SU-DHL-6 (cell line): ENCODE results near the gene COL16A1.

Experiments
- CTCF ChIP-seq: fragments of 200-600 bp; sonication (generic); IDR thresholded peaks from one replicate; pipeline ENCODE4 v1.5.1; 2017; ENCODE audit warnings: antibody characterized with exemption, mild to moderate bottlenecking, low read length, moderate library complexity; ENCODE audit not compliant: insufficient read depth, poor library complexity, severe bottlenecking
- EZH2phosphoT487 ChIP-seq: fragments of 200-600 bp; sonication (generic), shearing (Covaris generic); conservative IDR thresholded peaks from 2 replicates; pipeline ENCODE4 v1.6.1; 2018; ENCODE audit warnings: mild to moderate bottlenecking, antibody characterized with exemption, low read length, moderate library complexity, mixed read lengths

GRCh38 chr1:31657020-31657804 lies 46.6 kb downstream of the COL16A1 start:
- no peak for TF ChIP-seq CTCF
- TF ChIP-seq EZH2phosphoT487, result no peak
